GM12878 (cell line): ENCODE data around the gene LCE3E. TPM values are rescaled to one million over a fixed set of nuclear protein-coding genes. Genes with fewer than 3 reads are reported as not detected.

Experiments
- ATAC-seq: fragments of 200-7000 bp; cut with Tn5 transposase; 3 replicates; pipeline ENCODE4 v1.9.1; 2020; ENCODE audit warnings: mild to moderate bottlenecking, moderate library complexity
- BruUV-seq: library from RNA; stranded (reverse); fragments of 400-500 nt; replicated peaks from 2 replicates; lab custom pipeline; 2021; lab: Mats Ljungman, UMichigan
- CTCF ChIA-PET: fragments of 300-600 bp; sonication (Branson Sonifier 250); formaldehyde crosslinking; extraction: SDS; loops from one replicate; lab custom pipeline; 2021; ENCODE audit warnings: inconsistent platforms; lab: Yijun Ruan, JAX
- POLR2A ChIA-PET: fragments of 350-600 bp; formaldehyde crosslinking; extraction: SDS; loops from one replicate; lab custom pipeline; 2021; ENCODE audit warnings: inconsistent platforms; lab: Charles Lee
- RAD21 ChIA-PET: fragments of 300-600 bp; sonication (Branson Sonifier 250); formaldehyde crosslinking; loops from one replicate; lab custom pipeline; 2023; ENCODE audit warnings: antibody characterized with exemption; ENCODE audit not compliant: unreplicated experiment; lab: Charles Lee
- SMC1A ChIA-PET: fragments of 300-600 bp; sonication (Branson Sonifier 250); formaldehyde crosslinking; loops from one replicate; lab custom pipeline; 2023; ENCODE audit not compliant: unreplicated experiment, uncharacterized antibody; lab: Charles Lee
- DNase-seq: peaks from one replicate; pipeline ENCODE4 v3.0.0-alpha.2; 2011; ENCODE audit warnings: low read depth, low spot score
- FAIRE-seq: peaks from 3 replicates; lab custom pipeline; 2011; peaks lifted over from hg19 to GRCh38; lab: Jason Lieb, UNC
- H2AFZ ChIP-seq: 2 replicates; pipeline ENCODE4 v1.6.0; 2011; ENCODE audit warnings: low read depth, low read length, control low read depth; ENCODE audit not compliant: control insufficient read depth
- H3K27ac ChIP-seq: 2 replicates; pipeline ENCODE4 v1.5.1; 2011; ENCODE audit warnings: control low read depth; ENCODE audit not compliant: control insufficient read depth, insufficient read depth
- H3K27me3 ChIP-seq, 2 experiments: replicated peaks in 1 of 2; 2 replicates each; pipeline versions ENCODE4 v1.6.0 to v1.6.1; 2011; ENCODE audit warnings: low read length in 1 of 2; ENCODE audit not compliant: control insufficient read depth in 2 of 2, insufficient read depth in 2 of 2
- H3K36me3 ChIP-seq, 2 experiments: 2 replicates each; pipeline ENCODE4 v1.5.1; 2011; ENCODE audit warnings: low read length in 1 of 2; ENCODE audit not compliant: control insufficient read depth in 2 of 2, insufficient read depth in 2 of 2
- H3K4me1 ChIP-seq: 2 replicates; pipeline ENCODE4 v1.6.1; 2011; ENCODE audit warnings: mild to moderate bottlenecking, low read length, moderate library complexity, mixed read lengths; ENCODE audit not compliant: control insufficient read depth, insufficient read depth
- H3K4me2 ChIP-seq: 2 replicates; pipeline ENCODE4 v1.6.0; 2011; ENCODE audit warnings: control low read depth; ENCODE audit not compliant: control insufficient read depth, insufficient read depth
- H3K4me3 ChIP-seq: fragments of 200-600 bp; sonication (generic); 2 replicates; pipeline ENCODE4 v1.5.1; 2016
- H3K79me2 ChIP-seq: 2 replicates; pipeline ENCODE4 v1.6.0; 2011; ENCODE audit warnings: low read length; ENCODE audit not compliant: control insufficient read depth, insufficient read depth
- H3K9ac ChIP-seq: 2 replicates; pipeline ENCODE4 v1.8.0; 2011; ENCODE audit warnings: low read length, control low read depth, mixed read lengths; ENCODE audit not compliant: control insufficient read depth, insufficient read depth
- H3K9me3 ChIP-seq: replicated peaks from 3 replicates; pipeline ENCODE4 v1.5.1; 2011; ENCODE audit warnings: mild to moderate bottlenecking, low read length; ENCODE audit not compliant: control insufficient read depth, insufficient read depth
- H4K20me1 ChIP-seq: 2 replicates; pipeline ENCODE4 v1.6.0; 2011; ENCODE audit not compliant: control insufficient read depth, insufficient read depth
- CBFB ChIP-seq: IDR thresholded peaks from 2 replicates; pipeline ENCODE4 v1.6.1; 2016; ENCODE audit warnings: antibody characterized with exemption, low read depth
- RAD21 ChIP-seq: IDR thresholded peaks from 2 replicates; pipeline ENCODE4 v1.6.1; 2011; ENCODE audit warnings: mild to moderate bottlenecking, low read depth, low read length, moderate library complexity; ENCODE audit not compliant: insufficient read depth
- SMAD5 ChIP-seq: IDR thresholded peaks from 2 replicates; pipeline ENCODE4 v1.6.1; 2016; ENCODE audit warnings: antibody characterized with exemption, low read depth
- SMC3 ChIP-seq: IDR thresholded peaks from 2 replicates; pipeline ENCODE4 v1.6.1; 2011; ENCODE audit warnings: low read length, improper control_type of control experiment, borderline replicate concordance
- SRF ChIP-seq, 2 experiments: IDR thresholded peaks; 2 replicates each; pipeline ENCODE4 v1.6.1; 2011; ENCODE audit warnings: low read depth in 2 of 2, low read length in 2 of 2, mild to moderate bottlenecking in 1 of 2, moderate library complexity in 1 of 2
- WGBS: methylation state at CpG from one replicate; pipeline ENCODE4 v1.1.6; 2016; ENCODE audit warnings: low lambda C conversion rate; ENCODE audit not compliant: insufficient replicate concordance, insufficient coverage; ENCODE audit errors: missing lambda C conversion rate; 5-methylcytosine and 5-hydroxymethylcytosine counted together
- in situ Hi-C: fragments of 300-500 bp; cut with MboI; formaldehyde crosslinking; loops from 9 replicates; pipeline ENCODE4 v1.14.3; 2018; ENCODE audit warnings: mixed read lengths
- intact Hi-C: fragments of 100-400 bp; cut with micrococcal nuclease; formaldehyde crosslinking; loops from one replicate; pipeline ENCODE4 v1.14.2; 2022; ENCODE audit not compliant: unreplicated experiment
- polyA plus RNA-seq, 11 experiments: library from polyadenylated mRNA; depleted of rRNA in 4 of 11; unstranded in 6 of 11; stranded (reverse) in 5 of 11; fragments of >200 nt; fragmentation: Nextera tagmentation in 4 of 11; fragmentation: Illumina TruSeq in 1 of 11; extraction: Ambion mirVana in 4 of 11; extraction: Trizol in 1 of 11; gene quantifications; 1 replicate in 1 of 11; 2 replicates in 10 of 11; pipeline versions ENCODE4 v1.2.1 to v1.2.3, GENCODE V29; 2011 to 2016; ENCODE audit warnings: inconsistent platforms in 2 of 11, missing spikeins in 2 of 11, low read depth in 1 of 11
- total RNA-seq, 4 experiments: library from RNA; depleted of rRNA in 3 of 4; stranded (reverse); fragments of >200 nt in 3 of 4; fragmentation: Illumina TruSeq in 1 of 4; extraction: Trizol in 1 of 4; gene quantifications; 2 replicates each; pipeline versions ENCODE4 v1.2.1 to v1.2.3, GENCODE V29; 2013 to 2021
- TF ChIP-seq, protein P1 (sequence below), 3 experiments: IDR thresholded peaks in 2 of 3; conservative IDR thresholded peaks in 1 of 3; 2 replicates each; pipeline ENCODE4 v1.5.1; 2011; ENCODE audit warnings: low read depth in 3 of 3, low read length in 3 of 3, mild to moderate bottlenecking in 3 of 3, control low read depth in 2 of 3, moderate library complexity in 2 of 3, inconsistent platforms in 1 of 3, mixed read lengths in 1 of 3; ENCODE audit not compliant: control insufficient read depth in 2 of 3, insufficient read depth in 1 of 3; ENCODE audit errors: extremely low read depth in 1 of 3

Gene LCE3E
- total and polyA plus RNA-seq, 10 of the 15 experiments (the other 5 are each of a cell fraction or from before 2014, with no cell fraction given), result not detected

DNA sequence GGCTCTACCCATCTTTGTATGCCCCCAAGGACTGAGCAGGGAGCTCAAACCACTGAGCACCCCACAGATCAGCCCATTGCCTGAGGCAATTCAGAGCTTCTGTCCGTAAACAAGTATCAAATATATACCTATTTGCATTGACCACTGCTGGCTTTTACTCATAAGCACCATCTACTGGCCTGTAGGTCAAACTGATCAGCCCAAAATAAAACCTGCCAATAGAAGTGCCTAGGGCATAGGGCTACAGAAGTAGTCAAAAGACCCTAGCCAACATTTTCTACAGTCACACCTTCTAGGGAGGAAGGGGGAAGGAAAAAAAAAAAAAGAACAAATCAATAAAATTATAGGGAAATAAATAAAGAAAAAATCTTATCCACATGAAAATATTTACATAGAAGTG is 19.0 kb upstream of the LCE3E start:
- H4K20me1 ChIP-seq, result no peaks in the 10 kb centered on the region
- ChIA-PET RAD21 (no interaction called here), CTCF (interaction anchor here (1.0 kb wide), 1 partner anchor 89 kb away, joined by 3 read pairs; no protein-coding TSS in a partner anchor), POLR2A (no interaction called here), SMC1A (no interaction called here)
- H3K4me3 ChIP-seq, result no peak overlapping the region
- no peaks in the 10 kb centered on the region for H3K9me3 ChIP-seq
- FAIRE-seq, result no peak
- no peak overlapping the region for H3K9ac ChIP-seq
- intact Hi-C loops, result no loop called here
- H3K4me2 ChIP-seq, result no peak overlapping the region
- in situ Hi-C loops, result no loop called here
- ATAC-seq, result peak; percentile 41; the same call in 1 of the 3 replicates
- DNase-seq, result no peak
- no peak overlapping the region for H3K27ac ChIP-seq
- no peaks in the 10 kb centered on the region for H3K36me3 ChIP-seq
- WGBS, result 0% methylated on average over 1 of the region's 1 CpG
- H3K4me1 ChIP-seq, result no peaks in the 10 kb centered on the region
- H3K79me2 ChIP-seq, result no peaks in the 10 kb centered on the region
- no peaks in the 10 kb centered on the region for H3K27me3 ChIP-seq
- TF ChIP-seq, protein P1, sequence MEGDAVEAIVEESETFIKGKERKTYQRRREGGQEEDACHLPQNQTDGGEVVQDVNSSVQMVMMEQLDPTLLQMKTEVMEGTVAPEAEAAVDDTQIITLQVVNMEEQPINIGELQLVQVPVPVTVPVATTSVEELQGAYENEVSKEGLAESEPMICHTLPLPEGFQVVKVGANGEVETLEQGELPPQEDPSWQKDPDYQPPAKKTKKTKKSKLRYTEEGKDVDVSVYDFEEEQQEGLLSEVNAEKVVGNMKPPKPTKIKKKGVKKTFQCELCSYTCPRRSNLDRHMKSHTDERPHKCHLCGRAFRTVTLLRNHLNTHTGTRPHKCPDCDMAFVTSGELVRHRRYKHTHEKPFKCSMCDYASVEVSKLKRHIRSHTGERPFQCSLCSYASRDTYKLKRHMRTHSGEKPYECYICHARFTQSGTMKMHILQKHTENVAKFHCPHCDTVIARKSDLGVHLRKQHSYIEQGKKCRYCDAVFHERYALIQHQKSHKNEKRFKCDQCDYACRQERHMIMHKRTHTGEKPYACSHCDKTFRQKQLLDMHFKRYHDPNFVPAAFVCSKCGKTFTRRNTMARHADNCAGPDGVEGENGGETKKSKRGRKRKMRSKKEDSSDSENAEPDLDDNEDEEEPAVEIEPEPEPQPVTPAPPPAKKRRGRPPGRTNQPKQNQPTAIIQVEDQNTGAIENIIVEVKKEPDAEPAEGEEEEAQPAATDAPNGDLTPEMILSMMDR (IDR thresholded peaks at IDR 0.05 in 2 of 3, conservative IDR thresholded peaks at IDR 0.05 in 1 of 3; ENCODE audit: control insufficient read depth in 2 of 3, extremely low read depth in 1 of 3, insufficient read depth in 1 of 3, low read depth in 3 of 3, low read length in 3 of 3), result peak; percentile 17 to 30 (median 26); a peak in 4 of 6 replicates
- no peak for TF ChIP-seq SMAD5
- no peak for TF ChIP-seq SRF (IDR thresholded peaks at IDR 0.05; ENCODE audit: low read depth in 2 of 2, low read length in 2 of 2)
- TF ChIP-seq CBFB, result no peak
- TF ChIP-seq RAD21, result peak; percentile 18; the same call in 1 of the 2 replicates
- peak; percentile 34; the same call in 1 of the 2 replicates for TF ChIP-seq SMC3
- BruUV-seq, result no TSS peak
- H2AFZ ChIP-seq, result no peak overlapping the region
